T-helper 9 cell (primary cell): ENCODE measurements around the gene AASDH.
"Not testable (repeated sequence)": the region's sequence is repeated elsewhere in the genome, so short reads cannot be mapped to it uniquely, and the experiment has no call there.

Source experiments
- DNase-seq: peaks from one replicate; pipeline ENCODE4 v3.0.0-alpha.2; 2020

AASDH gene

DNA sequence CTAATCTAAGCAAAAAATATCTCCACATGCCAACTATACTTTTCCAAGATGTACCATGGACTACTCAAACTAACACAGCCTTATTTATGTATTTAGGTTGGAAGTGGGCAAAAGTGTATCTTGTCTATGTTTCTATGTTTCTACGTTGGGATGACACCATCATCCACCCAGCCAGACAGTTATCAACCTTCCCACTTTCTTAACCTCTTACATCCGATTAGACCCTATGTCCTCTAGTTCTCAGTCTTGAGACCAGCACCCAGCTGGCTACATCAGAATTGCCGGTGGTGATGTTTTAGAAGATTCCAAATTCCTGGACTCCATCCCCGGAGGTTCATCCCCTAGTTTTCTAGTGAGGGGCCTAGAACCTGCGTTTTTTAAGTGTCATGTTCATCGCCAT is 1.0 kb upstream of the AASDH start:
- DNase-seq: no peak

DNA sequence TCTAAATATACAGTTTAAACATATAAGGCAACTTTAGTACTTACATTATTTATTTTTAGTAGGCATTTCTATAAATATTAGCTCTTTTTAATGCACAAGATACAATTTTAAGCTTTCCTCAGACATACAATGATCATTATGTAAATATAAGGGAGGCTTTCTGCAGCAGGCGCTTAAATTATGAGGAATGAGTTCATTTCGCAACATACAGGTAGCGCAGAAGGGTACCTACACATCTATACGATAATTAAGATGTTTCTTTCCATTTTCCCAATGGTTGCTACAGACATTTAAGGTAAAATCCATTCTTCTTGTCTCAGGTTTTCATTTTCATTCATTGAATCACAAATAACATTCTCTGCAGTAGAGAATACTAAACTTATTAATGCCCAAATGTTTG is 1.2 kb downstream of the AASDH start:
- no peak for DNase-seq

DNA sequence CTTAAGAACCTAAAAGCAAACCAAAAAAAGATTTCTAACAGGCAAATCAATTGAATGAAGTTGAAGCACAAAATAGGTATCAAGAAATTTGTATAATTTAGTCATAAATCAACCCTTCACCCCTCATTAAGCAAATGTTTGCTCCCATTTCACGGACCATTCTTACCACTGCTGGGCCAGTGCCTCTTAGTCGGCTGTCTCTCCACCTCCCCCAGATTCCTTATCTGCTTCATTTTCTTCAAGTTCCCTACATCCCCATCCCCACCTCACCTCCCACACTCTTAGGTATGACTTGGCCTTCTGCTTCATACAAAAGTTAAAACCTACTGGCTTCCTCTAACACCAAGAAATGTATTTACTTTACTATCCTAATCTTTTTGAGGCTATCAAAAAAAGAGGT is 11.8 kb downstream of the AASDH start:
- no peak for DNase-seq

DNA sequence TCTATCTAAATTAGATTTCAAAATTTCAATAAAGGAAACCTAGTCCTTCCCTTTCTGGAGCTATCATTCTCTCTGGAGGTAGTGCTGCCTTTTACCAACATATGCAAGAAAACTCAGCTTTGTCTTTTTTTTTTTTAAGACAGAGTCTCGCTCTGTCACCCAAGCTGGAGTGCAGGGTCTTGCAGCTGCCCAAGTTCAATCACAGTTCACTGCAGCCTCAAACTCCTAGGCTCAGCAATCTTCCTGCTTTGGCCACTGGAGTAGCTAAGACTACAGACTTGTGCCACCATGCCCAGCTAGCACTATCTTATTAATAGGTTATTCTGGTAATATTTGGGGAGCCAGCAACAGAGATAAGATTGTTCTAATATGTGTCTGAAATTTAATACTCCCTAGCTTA is 12.3 kb downstream of the AASDH start:
- no peak for DNase-seq

GRCh38 chr4:56372774-56373173 is 14.5 kb downstream of the AASDH start:
- DNase-seq: no peak

DNA sequence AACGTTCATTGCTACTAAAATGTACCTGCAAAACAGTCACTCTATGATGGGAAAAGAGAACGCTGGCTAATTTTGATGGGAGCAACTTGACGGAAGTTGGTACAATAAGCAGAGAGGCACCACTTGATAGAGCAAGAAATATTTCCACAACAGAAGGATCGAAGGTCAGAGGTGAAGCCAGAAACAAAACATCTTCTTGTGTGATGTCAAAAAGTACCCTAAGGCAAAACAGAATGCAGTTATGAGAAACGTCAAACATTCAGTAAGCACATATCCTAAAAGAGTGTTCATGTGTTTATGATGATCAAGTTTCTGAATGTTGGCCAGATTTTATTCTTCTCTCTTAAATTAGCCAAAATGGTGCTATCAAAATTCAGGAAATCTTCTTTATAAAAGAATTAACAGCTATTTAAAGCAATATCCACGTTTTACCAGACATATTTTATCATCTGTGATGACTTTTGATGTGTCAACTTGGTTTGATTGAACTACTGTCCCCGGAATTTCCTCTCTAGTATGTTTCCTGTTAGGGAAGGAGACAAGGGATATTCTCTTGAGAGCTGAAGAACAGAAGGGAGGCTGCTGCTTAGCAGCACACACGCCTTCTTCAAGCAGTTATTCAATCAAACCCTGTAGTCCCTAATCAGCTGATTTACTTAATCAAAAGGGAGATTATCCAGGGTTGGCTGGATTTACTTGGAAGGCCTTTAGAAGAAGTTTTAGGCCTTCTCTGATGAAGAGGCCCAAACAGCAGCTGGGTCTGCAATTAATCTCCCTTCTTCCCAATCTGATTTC is 15.7 kb downstream of the AASDH start:
- DNase-seq: no peak

- DNase-seq: no peak
These were observed 16.9 kb downstream of the AASDH start for GRCh38 chr4:56370377-56370776.

DNA sequence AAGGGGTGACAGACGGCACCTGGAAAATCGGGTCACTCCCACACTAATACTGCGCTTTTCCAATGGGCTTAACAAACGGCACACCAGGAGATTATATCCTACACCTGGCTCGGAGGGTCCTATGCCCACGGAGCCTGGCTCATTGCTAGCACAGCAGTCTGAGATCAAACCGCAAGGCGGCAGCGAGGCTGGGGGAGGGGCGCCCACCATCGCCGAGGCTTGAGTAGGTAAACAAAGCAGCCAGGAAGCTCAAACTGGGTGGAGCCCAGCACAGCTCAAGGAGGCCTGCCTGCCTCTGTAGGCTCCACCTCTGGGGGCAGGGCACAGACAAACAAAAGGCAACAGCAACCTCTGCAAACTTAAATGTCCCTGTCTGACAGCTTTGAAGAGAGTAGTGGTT is 24.3 kb downstream of the AASDH start:
- not testable (repeated sequence) for DNase-seq

DNA sequence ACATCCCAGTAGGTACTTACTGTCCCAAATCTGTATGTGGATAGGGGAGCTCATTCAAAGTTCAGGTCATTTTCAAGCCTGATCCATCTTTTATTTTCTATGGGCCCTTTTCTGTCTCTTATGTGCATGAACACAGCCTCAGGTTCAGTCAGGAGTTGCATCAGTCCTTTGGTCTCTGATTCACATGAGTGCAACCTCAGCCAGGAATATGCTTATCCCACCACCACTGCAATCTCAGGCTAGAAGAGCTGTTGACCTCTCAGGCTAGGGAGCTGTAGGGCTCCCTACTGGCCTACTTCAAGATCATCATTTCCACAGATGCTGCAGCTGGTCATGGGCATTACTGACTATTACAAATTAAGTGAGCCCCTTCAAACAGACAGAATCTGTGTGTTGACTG is 27.2 kb downstream of the AASDH start:
- no peak for DNase-seq

DNA sequence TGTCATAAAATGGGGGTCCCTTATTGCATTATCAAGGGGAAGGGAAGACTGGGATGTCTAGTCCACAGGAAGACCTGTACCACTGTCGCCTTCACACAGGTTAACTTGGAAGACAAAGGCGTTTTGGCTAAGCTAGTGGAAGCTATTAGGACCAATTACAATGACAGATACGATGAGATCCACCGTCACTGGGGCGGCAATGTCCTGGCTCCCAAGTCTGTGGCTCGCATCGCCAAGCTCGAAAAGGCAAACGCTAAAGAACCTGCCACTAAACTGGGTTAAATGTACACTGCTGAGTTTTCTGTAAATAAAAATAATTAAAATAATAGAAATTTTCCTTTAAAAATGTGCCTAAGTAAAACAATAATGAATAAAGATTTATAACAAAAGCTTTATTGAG is 30.6 kb downstream of the AASDH start:
- DNase-seq: no peak

- DNase-seq: no peak
These were observed 38.7 kb downstream of the AASDH start for GRCh38 chr4:56348576-56348975.

DNA sequence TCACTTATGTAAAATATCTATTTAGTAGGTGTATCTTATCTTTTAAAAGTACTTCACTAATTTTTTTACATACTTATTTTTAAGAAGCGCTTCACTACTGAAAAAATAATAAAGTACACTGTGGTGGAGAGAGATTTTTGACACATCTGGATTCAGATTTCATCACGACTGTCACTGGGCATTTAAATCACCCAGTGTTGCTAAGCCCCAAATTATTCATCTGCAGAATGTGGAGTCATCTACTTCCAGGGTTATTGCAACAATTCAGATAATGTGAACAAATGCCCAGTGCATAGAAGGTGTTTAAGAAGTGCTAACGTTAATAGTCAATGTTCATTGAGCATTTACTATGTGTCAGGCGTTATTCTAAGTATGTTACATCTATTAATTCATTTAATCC is 41.8 kb downstream of the AASDH start:
- no peak for DNase-seq

GRCh38 chr4:56342746-56343145 is 44.5 kb downstream of the AASDH start:
- no peak for DNase-seq

DNA sequence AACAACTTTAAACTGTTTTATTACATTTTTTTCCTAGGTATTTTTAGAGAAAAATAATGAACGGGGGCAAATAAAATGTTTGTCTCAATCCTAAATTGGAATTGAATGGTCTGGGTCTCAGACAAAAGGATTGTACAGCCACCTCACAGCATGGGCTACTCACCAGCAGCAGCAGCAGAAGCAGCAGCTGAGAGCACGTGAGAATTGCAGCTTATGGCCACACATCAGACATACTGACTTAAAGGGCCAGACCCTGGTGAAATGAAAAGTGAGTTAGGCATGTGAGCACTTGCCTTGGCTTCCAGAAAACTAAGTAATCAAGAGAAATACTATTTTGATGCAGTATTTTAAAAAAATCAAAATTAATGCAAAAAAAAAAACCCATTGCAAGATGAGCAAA is 56.6 kb downstream of the AASDH start:
- DNase-seq: no peak

GRCh38 chr4:56326363-56326762 is 60.9 kb downstream of the AASDH start:
- no peak for DNase-seq

GRCh38 chr4:56324011-56324610 is 63.2 kb downstream of the AASDH start:
- DNase-seq: no peak

- no peak for DNase-seq
These were observed 64.0 kb downstream of the AASDH start for GRCh38 chr4:56323327-56323726.

- DNase-seq: no peak
These were observed 66.0 kb downstream of the AASDH start for GRCh38 chr4:56321251-56321650.

- no peak for DNase-seq
These were observed 67.0 kb downstream of the AASDH start for GRCh38 chr4:56320293-56320692.

- no peak for DNase-seq
These were observed 68.7 kb downstream of the AASDH start for GRCh38 chr4:56318555-56318954.

DNA sequence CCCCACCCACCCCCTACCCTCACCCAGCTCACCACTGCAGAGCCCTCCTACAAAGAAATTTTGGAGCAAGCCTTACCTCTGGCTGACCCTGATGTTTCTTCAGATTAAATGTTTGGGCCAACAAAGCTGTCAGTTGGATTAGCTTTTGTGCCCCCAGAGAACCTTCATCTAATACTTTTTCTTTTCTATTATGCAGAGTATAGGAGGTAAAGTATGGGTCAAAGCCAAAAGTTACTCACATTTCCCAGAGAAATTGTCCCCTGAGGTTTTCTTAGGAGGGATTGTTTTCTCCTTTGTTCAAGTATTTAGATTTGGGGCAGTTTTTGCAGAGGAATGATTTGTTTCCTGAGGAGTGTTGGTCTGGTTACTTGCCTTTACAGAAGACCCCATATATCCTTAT is 69.5 kb downstream of the AASDH start:
- no peak for DNase-seq

GRCh38 chr4:56316011-56316650 is 71.2 kb downstream of the AASDH start:
- DNase-seq: no peak

DNA sequence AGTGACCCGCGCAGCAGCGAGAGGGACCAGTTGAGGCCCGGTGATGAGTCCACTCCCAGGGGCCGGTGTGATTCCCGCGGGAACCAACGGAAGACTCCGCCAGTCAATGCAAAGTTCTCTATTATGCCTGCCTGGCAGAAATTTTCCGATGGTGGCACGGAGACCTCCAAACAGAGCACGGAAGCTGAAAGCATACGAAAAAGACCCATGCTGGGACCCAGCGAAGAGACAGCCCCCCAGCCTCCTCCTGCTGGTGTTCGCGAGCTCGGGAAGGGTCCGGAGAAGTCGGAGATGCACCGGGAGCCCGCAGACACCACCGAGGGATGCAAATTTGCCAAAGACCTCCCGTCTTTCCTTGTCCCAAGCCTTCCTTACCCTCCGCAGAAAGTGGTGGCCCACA is 71.7 kb downstream of the AASDH start:
- no peak for DNase-seq

- DNase-seq: no peak
These were observed 72.2 kb downstream of the AASDH start for GRCh38 chr4:56315041-56315440.
